ENCODE measurements around the gene ADD1. TPM values are rescaled to one million over a fixed set of nuclear protein-coding genes. Genes with fewer than 3 reads are reported as not detected.

Gene ADD1
- total and polyA plus RNA-seq, 4 donors: 62.2 to 142 (median 83.4) TPM

- TF ChIP-seq ATF3 (IDR thresholded peaks at IDR 0.05): no peak
- no peak for TF ChIP-seq MAX (IDR thresholded peaks at IDR 0.05)
- TF ChIP-seq TAF1 (conservative IDR thresholded peaks at IDR 0.05): no peak
- no peak for TF ChIP-seq REST (IDR thresholded peaks at IDR 0.05)
- TF ChIP-seq YY1 (IDR thresholded peaks at IDR 0.05): no peak
- TF ChIP-seq SP1 (IDR thresholded peaks at IDR 0.05): no peak
These were observed 13.7 kb upstream of the ADD1 start (continued) for GRCh38 chr4:2829933-2830451.

- TF ChIP-seq RAD21 (IDR thresholded peaks at IDR 0.05): no peak
- no peak for TF ChIP-seq FOXA2 (IDR thresholded peaks at IDR 0.05)
- no peak for TF ChIP-seq GABPA (IDR thresholded peaks at IDR 0.05 in 1 of 2, conservative IDR thresholded peaks at IDR 0.05 in 1 of 2)
- no peak for TF ChIP-seq NR2F2 (IDR thresholded peaks at IDR 0.05)
- TF ChIP-seq EGR1 (IDR thresholded peaks at IDR 0.05; ENCODE audit: low read depth in 2 of 2): no peak
- no peak for TF ChIP-seq FOXA1 (IDR thresholded peaks at IDR 0.05)
- no peak for TF ChIP-seq RXRA (IDR thresholded peaks at IDR 0.05)
- TF ChIP-seq ZBTB33 (IDR thresholded peaks at IDR 0.05): no peak
- TF ChIP-seq ATF3 (IDR thresholded peaks at IDR 0.05): no peak
- TF ChIP-seq SP1 (IDR thresholded peaks at IDR 0.05): no peak
- no peak for TF ChIP-seq CTCF (IDR thresholded peaks at IDR 0.05; ENCODE audit: low read depth, low read length, missing input control)
- H3K9ac ChIP-seq (ENCODE audit: low read depth in 1 of 2, low read length in 2 of 2): no peak overlapping the region
- H3K27me3 ChIP-seq (ENCODE audit: control insufficient read depth in 4 of 4, insufficient read depth in 4 of 4, low read length in 3 of 4): no peaks in the 10 kb centered on the region
- no peak overlapping the region for H3K27ac ChIP-seq (ENCODE audit: low read depth in 1 of 2, low read length in 2 of 2)
- H3K36me3 ChIP-seq (ENCODE audit: control insufficient read depth in 4 of 4, insufficient read depth in 3 of 4, low read depth in 1 of 4, low read length in 3 of 4): peaks cover 18 to 83% (median 46%) of the 10 kb centered on the region in 4 donors
- peaks cover 0 to 14% (median 1%) of the 10 kb centered on the region in 4 donors for H3K4me1 ChIP-seq (ENCODE audit: control insufficient read depth in 4 of 4, insufficient read depth in 4 of 4, low read length in 3 of 4)
- no peak overlapping the region for H3K4me3 ChIP-seq (ENCODE audit: low read depth in 1 of 3, low read length in 3 of 3)
- WGBS: 92% methylated on average over 37 of the region's 37 CpGs
- no peaks in the 10 kb centered on the region for H3K9me3 ChIP-seq (ENCODE audit: control insufficient read depth in 4 of 4, low read length in 3 of 4)
- DNase-seq (ENCODE audit: low spot score): no peak
These were observed 12.7 kb upstream of the ADD1 start for GRCh38 chr4:2830632-2831610.
